Measurements from ENCODE around the gene SPAG17.

The SPAG17 gene

GRCh38 chr1:118118469-118118868 is 66.6 kb downstream of the SPAG17 start:
- H3K4me3 ChIP-seq (ENCODE audit: low read depth, low read length) = no peak overlapping the region
- no peak overlapping the region for H3K27ac ChIP-seq
- DNase-seq = no peak
- no peaks in the 10 kb centered on the region for H3K27me3 ChIP-seq (ENCODE audit: insufficient read depth, low read depth, severe bottlenecking)
- no peak for TF ChIP-seq CTCF (IDR thresholded peaks at IDR 0.05; ENCODE audit: low read depth, low read length)
- H3K9me3 ChIP-seq (ENCODE audit: severe bottlenecking) = no peaks in the 10 kb centered on the region
- H3K36me3 ChIP-seq = no peaks in the 10 kb centered on the region

GRCh38 chr1:118117521-118117920 is 67.5 kb downstream of the SPAG17 start:
- H3K36me3 ChIP-seq = no peaks in the 10 kb centered on the region
- no peak overlapping the region for H3K4me3 ChIP-seq (ENCODE audit: low read depth, low read length)
- no peak for TF ChIP-seq CTCF (IDR thresholded peaks at IDR 0.05; ENCODE audit: low read depth, low read length)
- H3K27ac ChIP-seq = no peak overlapping the region
- no peaks in the 10 kb centered on the region for H3K27me3 ChIP-seq (ENCODE audit: insufficient read depth, low read depth, severe bottlenecking)
- H3K9me3 ChIP-seq (ENCODE audit: severe bottlenecking) = no peaks in the 10 kb centered on the region
- DNase-seq = no peak

GRCh38 chr1:118116909-118117308 is 68.1 kb downstream of the SPAG17 start:
- no peak for TF ChIP-seq CTCF (IDR thresholded peaks at IDR 0.05; ENCODE audit: low read depth, low read length)
- Histone ChIP-seq H3K27ac (no peak overlapping the region), H3K9me3 (ENCODE audit: severe bottlenecking) (no peaks in the 10 kb centered on the region), H3K36me3 (no peaks in the 10 kb centered on the region), H3K27me3 (ENCODE audit: insufficient read depth, low read depth, severe bottlenecking) (no peaks in the 10 kb centered on the region), H3K4me3 (ENCODE audit: low read depth, low read length) (no peak overlapping the region)
- DNase-seq = no peak

GRCh38 chr1:118116401-118116800 is 68.6 kb downstream of the SPAG17 start:
- DNase-seq = no peak
- no peak overlapping the region for H3K27ac ChIP-seq
- H3K36me3 ChIP-seq = no peaks in the 10 kb centered on the region
- no peak overlapping the region for H3K4me3 ChIP-seq (ENCODE audit: low read depth, low read length)
- TF ChIP-seq CTCF (IDR thresholded peaks at IDR 0.05; ENCODE audit: low read depth, low read length) = no peak
- H3K9me3 ChIP-seq (ENCODE audit: severe bottlenecking) = no peaks in the 10 kb centered on the region
- H3K27me3 ChIP-seq (ENCODE audit: insufficient read depth, low read depth, severe bottlenecking) = no peaks in the 10 kb centered on the region

- no peak overlapping the region for H3K4me3 ChIP-seq (ENCODE audit: low read depth, low read length)
- H3K36me3 ChIP-seq = no peaks in the 10 kb centered on the region
- no peaks in the 10 kb centered on the region for H3K9me3 ChIP-seq (ENCODE audit: severe bottlenecking)
- no peak overlapping the region for H3K27ac ChIP-seq
- DNase-seq = no peak
- H3K27me3 ChIP-seq (ENCODE audit: insufficient read depth, low read depth, severe bottlenecking) = no peaks in the 10 kb centered on the region
- no peak for TF ChIP-seq CTCF (IDR thresholded peaks at IDR 0.05; ENCODE audit: low read depth, low read length)
These were observed 69.3 kb downstream of the SPAG17 start for GRCh38 chr1:118115567-118116295.

- H3K27ac ChIP-seq = no peak overlapping the region
- no peak overlapping the region for H3K4me3 ChIP-seq (ENCODE audit: low read depth, low read length)
- no peak for DNase-seq
- no peaks in the 10 kb centered on the region for H3K36me3 ChIP-seq
- no peaks in the 10 kb centered on the region for H3K9me3 ChIP-seq (ENCODE audit: severe bottlenecking)
- TF ChIP-seq CTCF (IDR thresholded peaks at IDR 0.05; ENCODE audit: low read depth, low read length) = no peak
- H3K27me3 ChIP-seq (ENCODE audit: insufficient read depth, low read depth, severe bottlenecking) = no peaks in the 10 kb centered on the region
These were observed 71.8 kb downstream of the SPAG17 start for GRCh38 chr1:118113261-118113660.
